Right lobe of liver (tissue), 6 donors: ENCODE measurements around the gene PLAC1. TPM values are rescaled to one million over a fixed set of nuclear protein-coding genes. Genes with fewer than 3 reads are reported as not detected.

Source experiments
- ATAC-seq, 4 donors: fragments of 200-7000 bp; cut with Tn5 transposase; one replicate each; pipeline ENCODE4 v1.9.1; 2020; ENCODE audit warnings: mild to moderate bottlenecking in 4 of 4, moderate library complexity in 4 of 4
- DNase-seq, 3 donors: peaks; one replicate each; pipeline ENCODE4 v3.0.0-alpha.2; 2020
- H3K27ac ChIP-seq, 3 donors: fragments of 200-600 bp; one replicate each; pipeline ENCODE4 v1.8.0; 2022
- H3K27me3 ChIP-seq, 2 donors: fragments of 200-600 bp; one replicate each; pipeline ENCODE4 v1.8.0; 2022
- H3K36me3 ChIP-seq, 4 donors: fragments of 200-600 bp; sonication (generic) in 1 of 4; one replicate each; pipeline versions ENCODE4 v1.5.1 to v1.8.0; 2017 to 2022; ENCODE audit warnings: control low read depth in 1 of 4
- H3K4me1 ChIP-seq, 4 donors: fragments of 200-600 bp; sonication (generic) in 1 of 4; one replicate each; pipeline versions ENCODE4 v1.5.1 to v1.8.0; 2017 to 2022; ENCODE audit warnings: control low read depth in 1 of 4
- H3K4me3 ChIP-seq, 3 donors: fragments of 200-600 bp; one replicate each; pipeline ENCODE4 v1.8.0; 2022
- H3K9me3 ChIP-seq, 4 donors: fragments of 200-600 bp; sonication (generic) in 1 of 4; one replicate each; pipeline versions ENCODE4 v1.5.1 to v1.8.0; 2017 to 2022; ENCODE audit warnings: control low read depth in 1 of 4
- POLR2A ChIP-seq: fragments of 450-650 bp; IDR thresholded peaks from one replicate; pipeline ENCODE4 v1.6.1; 2017; ENCODE audit warnings: antibody characterized with exemption, mild to moderate bottlenecking
- WGBS: methylation state at CpG from one replicate; pipeline ENCODE4 v1.1.6; 2018; ENCODE audit warnings: low coverage, low lambda C conversion rate; ENCODE audit not compliant: insufficient coverage; ENCODE audit errors: missing lambda C conversion rate; 5-methylcytosine and 5-hydroxymethylcytosine counted together
- intact Hi-C, 2 donors: fragments of 100-400 bp; cut with DNase I; formaldehyde crosslinking; loops; one replicate each; pipeline versions ENCODE4 v1.11.2 to v1.14.1; 2022
- total RNA-seq, 6 experiments: library from RNA; depleted of rRNA in 2 of 6; stranded (reverse); fragments of >200 nt in 2 of 6; fragmentation: NEBNext Ultra II Directional in 3 of 6; extraction: Animal tissue kit (Norgen Biotek cat#: 25700) in 3 of 6; gene quantifications; one replicate each; pipeline versions ENCODE4 v1.1.0 to v1.2.4, GENCODE V29; 2016 to 2023
- TF ChIP-seq, protein P1 (sequence below), 4 donors: fragments of 200-600 bp in 3 of 4; fragments of 450-650 bp in 1 of 4; IDR thresholded peaks; one replicate each; pipeline versions ENCODE4 v1.5.1 to v1.8.0; 2016 to 2022; ENCODE audit warnings: antibody characterized with exemption in 4 of 4, mild to moderate bottlenecking in 2 of 4
- donor health status: DM: no; HTN: yes; CAD: no.
- donor health status: DM: no; HTN: no; CAD: no.
- donor health status: DM: no; HTN: no; CAD: no.
- donor health status: DM: no; HTN: yes; CAD: no.
- donor health status: DM: no; HTN: yes; CAD: no.

The PLAC1 gene
- total RNA-seq, 6 experiments from 2014 or later = not detected

DNA sequence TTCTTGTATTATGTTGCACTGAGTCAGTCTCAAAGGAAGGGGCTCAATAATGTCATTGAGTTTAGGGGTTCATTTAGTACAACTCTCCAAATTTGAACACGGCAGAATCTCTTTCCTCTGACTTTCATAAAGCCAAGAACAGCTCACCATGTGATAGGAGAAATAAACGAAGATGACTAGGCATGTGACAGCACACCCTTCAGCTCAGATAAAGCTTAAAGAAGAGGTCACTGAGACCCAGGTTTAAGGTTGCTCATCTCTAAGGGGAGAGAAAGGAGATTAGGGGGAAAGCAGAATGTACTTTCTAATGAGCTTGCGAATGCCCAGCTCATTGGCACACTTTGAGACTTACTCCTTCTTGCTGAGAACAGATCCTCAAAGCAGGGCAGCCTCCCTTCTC, 89.0 kb downstream of the PLAC1 start:
- intact Hi-C loops = no loop called here
- H3K36me3 ChIP-seq = no peaks in the 10 kb centered on the region
- DNase-seq (no peak), ATAC-seq (no peak)
- no peak overlapping the region for H3K27ac ChIP-seq
- no peak overlapping the region for H3K4me3 ChIP-seq
- H3K4me1 ChIP-seq = no peaks in the 10 kb centered on the region
- TF ChIP-seq POLR2A = no peak
- TF ChIP-seq, protein P1, sequence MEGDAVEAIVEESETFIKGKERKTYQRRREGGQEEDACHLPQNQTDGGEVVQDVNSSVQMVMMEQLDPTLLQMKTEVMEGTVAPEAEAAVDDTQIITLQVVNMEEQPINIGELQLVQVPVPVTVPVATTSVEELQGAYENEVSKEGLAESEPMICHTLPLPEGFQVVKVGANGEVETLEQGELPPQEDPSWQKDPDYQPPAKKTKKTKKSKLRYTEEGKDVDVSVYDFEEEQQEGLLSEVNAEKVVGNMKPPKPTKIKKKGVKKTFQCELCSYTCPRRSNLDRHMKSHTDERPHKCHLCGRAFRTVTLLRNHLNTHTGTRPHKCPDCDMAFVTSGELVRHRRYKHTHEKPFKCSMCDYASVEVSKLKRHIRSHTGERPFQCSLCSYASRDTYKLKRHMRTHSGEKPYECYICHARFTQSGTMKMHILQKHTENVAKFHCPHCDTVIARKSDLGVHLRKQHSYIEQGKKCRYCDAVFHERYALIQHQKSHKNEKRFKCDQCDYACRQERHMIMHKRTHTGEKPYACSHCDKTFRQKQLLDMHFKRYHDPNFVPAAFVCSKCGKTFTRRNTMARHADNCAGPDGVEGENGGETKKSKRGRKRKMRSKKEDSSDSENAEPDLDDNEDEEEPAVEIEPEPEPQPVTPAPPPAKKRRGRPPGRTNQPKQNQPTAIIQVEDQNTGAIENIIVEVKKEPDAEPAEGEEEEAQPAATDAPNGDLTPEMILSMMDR (IDR thresholded peaks at IDR 0.05) = no peak
- 52% methylated on average over 3 of the region's 3 CpGs for WGBS
- H3K27me3 ChIP-seq = peaks cover 0 to 4% of the 10 kb centered on the region in 2 donors
- H3K9me3 ChIP-seq = no peaks in the 10 kb centered on the region

DNA sequence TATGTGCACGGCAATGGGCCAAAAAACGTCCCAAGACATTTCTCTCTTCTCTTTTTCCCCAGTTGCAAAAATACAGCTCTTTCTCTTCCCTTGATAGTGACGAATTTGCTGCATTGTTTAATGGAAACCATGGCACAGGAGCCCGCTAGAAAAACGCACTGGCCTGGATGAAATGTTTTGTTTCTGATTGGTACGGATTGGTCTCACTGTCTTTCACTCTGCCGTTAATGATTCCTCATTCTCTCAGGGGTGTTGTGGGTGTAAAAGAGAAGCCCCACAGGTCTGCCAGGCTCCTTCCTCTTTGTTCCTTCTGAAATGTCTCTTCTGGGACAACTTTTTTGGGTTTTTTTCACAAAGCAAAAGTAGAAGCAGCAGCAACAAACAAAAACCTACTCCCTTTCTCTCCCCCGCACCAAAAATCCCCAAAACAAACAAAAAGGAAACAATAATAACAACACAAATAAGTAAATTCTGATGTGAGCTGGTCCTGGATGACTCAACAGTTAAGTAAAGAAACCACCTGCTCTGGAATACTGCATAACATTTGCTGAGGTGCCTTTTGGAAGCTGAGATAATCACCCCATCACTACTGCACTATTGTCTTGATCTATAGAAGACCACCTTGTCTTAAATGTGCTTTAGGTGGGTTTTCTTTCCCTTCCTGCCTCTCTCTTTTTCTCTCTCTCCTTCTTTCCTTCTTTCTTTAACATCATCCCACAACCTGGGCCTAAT, 89.8 kb downstream of the PLAC1 start:
- DNase-seq = no peak
- 33% methylated on average over 8 of the region's 8 CpGs for WGBS
- TF ChIP-seq POLR2A = no peak
- TF ChIP-seq, protein P1 (IDR thresholded peaks at IDR 0.05) = no peak
- no peak for ATAC-seq
- intact Hi-C loops = no loop called here
- Histone ChIP-seq H3K27ac (no peak overlapping the region), H3K4me3 (no peak overlapping the region), H3K27me3 (peaks cover 0 to 4% of the 10 kb centered on the region in 2 donors), H3K4me1 (no peaks in the 10 kb centered on the region), H3K36me3 (no peaks in the 10 kb centered on the region), H3K9me3 (no peaks in the 10 kb centered on the region)

DNA sequence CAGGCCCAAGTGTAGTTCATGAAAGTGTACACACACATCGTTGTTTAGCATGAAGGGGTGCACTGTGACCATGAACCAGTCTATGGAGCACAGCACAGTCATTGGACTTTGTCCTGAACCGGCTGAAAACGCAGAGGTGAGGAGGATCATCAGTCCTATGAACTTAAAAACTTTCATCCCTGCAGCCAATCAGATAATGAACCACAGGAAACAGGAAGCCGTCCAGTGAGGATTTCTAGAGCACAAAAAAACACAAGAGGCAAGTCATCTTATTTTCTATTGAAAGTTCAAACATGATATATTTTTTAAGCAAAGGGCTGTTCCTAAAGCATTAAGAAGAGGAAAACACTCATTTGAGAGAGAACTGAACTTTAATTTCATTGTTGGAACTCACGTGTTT, 91.8 kb downstream of the PLAC1 start:
- Histone ChIP-seq H3K27me3 (peaks cover 0 to 4% of the 10 kb centered on the region in 2 donors), H3K4me3 (no peak overlapping the region), H3K9me3 (no peaks in the 10 kb centered on the region), H3K27ac (no peak overlapping the region), H3K36me3 (no peaks in the 10 kb centered on the region), H3K4me1 (no peaks in the 10 kb centered on the region)
- 23% methylated on average over 5 of the region's 5 CpGs for WGBS
- ATAC-seq = no peak
- intact Hi-C loops = no loop called here
- TF ChIP-seq, protein P1 (IDR thresholded peaks at IDR 0.05) = no peak
- no peak for TF ChIP-seq POLR2A
- no peak for DNase-seq

DNA sequence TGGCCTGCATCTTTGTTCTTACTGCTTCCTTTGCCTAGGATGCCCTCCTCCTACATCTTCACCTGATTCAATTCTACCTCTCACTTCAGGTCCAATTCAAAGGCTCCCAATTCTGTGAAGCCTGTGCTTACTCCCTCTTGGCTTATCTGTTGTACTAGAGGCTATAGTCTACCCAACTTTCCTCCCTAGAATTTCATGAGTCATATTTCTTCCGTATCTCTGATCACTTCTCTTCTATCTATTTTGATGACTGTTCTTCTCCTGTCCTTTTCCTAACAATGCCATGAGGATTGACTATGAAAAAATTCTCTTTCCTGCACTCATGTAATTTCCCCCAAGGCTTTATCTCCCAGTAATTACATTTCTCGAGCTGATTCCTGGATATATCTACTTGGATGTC, 96.3 kb downstream of the PLAC1 start:
- H3K27ac ChIP-seq = no peak overlapping the region
- H3K4me1 ChIP-seq = no peaks in the 10 kb centered on the region
- H3K4me3 ChIP-seq = no peak overlapping the region
- no peaks in the 10 kb centered on the region for H3K9me3 ChIP-seq
- TF ChIP-seq POLR2A = no peak
- TF ChIP-seq, protein P1 (IDR thresholded peaks at IDR 0.05) = no peak
- 58% methylated on average over 2 of the region's 2 CpGs for WGBS
- no peak for DNase-seq
- no peaks in the 10 kb centered on the region for H3K36me3 ChIP-seq
- no peaks in the 10 kb centered on the region for H3K27me3 ChIP-seq
- intact Hi-C loops = no loop called here
- ATAC-seq = no peak
